Measurements from ENCODE around the gene ZFP62.

Gene ZFP62

GRCh38 chr5:180810210-180810958 lies 50.7 kb downstream of the ZFP62 start:
- DNase-seq (ENCODE audit: low read depth in 2 of 2): peak; percentile 90 to 91

- DNase-seq (ENCODE audit: low read depth in 2 of 2): peak; percentile 69 to 72
These were observed 51.5 kb downstream of the ZFP62 start for GRCh38 chr5:180809403-180810209.

- DNase-seq (ENCODE audit: low read depth in 2 of 2): no peak
These were observed 52.5 kb downstream of the ZFP62 start for GRCh38 chr5:180808461-180809000.

GRCh38 chr5:180807654-180808414 lies 53.2 kb downstream of the ZFP62 start:
- DNase-seq (ENCODE audit: low read depth in 2 of 2): no peak

- DNase-seq (ENCODE audit: low read depth in 2 of 2): no peak
These were observed 54.0 kb downstream of the ZFP62 start for GRCh38 chr5:180807046-180807445.

GRCh38 chr5:180806351-180807011 lies 54.6 kb downstream of the ZFP62 start:
- no peak for DNase-seq (ENCODE audit: low read depth in 2 of 2)

- DNase-seq (ENCODE audit: low read depth in 2 of 2): peak in 1 of 2 donors; percentile 25
These were observed 56.9 kb downstream of the ZFP62 start for GRCh38 chr5:180804129-180804618.

GRCh38 chr5:180803181-180804128 lies 57.6 kb downstream of the ZFP62 start:
- peak; percentile 79 for DNase-seq (ENCODE audit: low read depth in 2 of 2)

- DNase-seq (ENCODE audit: low read depth in 2 of 2): peak; percentile 77 to 83
These were observed 58.5 kb downstream of the ZFP62 start, which contains the start of gene MGAT1 for GRCh38 chr5:180802325-180803180. Gene MGAT1 (minus strand): TSS chr5:180802806. CDS start chr5:180792971, 9,835 bp downstream.

GRCh38 chr5:180801596-180802324 lies 59.3 kb downstream of the ZFP62 start:
- no peak for DNase-seq (ENCODE audit: low read depth in 2 of 2)

- DNase-seq (ENCODE audit: low read depth in 2 of 2): no peak
These were observed 60.9 kb downstream of the ZFP62 start for GRCh38 chr5:180799902-180800801.

GRCh38 chr5:180799194-180799593 lies 61.9 kb downstream of the ZFP62 start:
- no peak for DNase-seq (ENCODE audit: low read depth in 2 of 2)

- no peak for DNase-seq (ENCODE audit: low read depth in 2 of 2)
These were observed 62.9 kb downstream of the ZFP62 start for GRCh38 chr5:180798193-180798592.

Data from stimulated activated CD8-positive, alpha-beta memory T cell treated with anti-CD3 and anti-CD28 coated beads, Interleukin-2, amount 100 ng/mL, for 48 hours (primary cell).